Epithelial cell of esophagus (primary cell): ENCODE data around the gene FGF6.

ENCODE experiments used
- DNase-seq: peaks from one replicate; pipeline ENCODE4 v3.0.0; 2010; ENCODE audit warnings: low read depth
- H3K4me3 ChIP-seq: 2 replicates; pipeline ENCODE4 v1.5.1; 2011; ENCODE audit warnings: mild to moderate bottlenecking, low read length, control low read depth
- TF ChIP-seq, protein P1 (sequence below): IDR thresholded peaks from 2 replicates; pipeline ENCODE4 v1.5.1; 2011; ENCODE audit warnings: low read depth, mild to moderate bottlenecking, low read length, control low read depth, inconsistent platforms; ENCODE audit not compliant: insufficient read depth; ENCODE audit errors: missing control alignments

The FGF6 gene

DNA sequence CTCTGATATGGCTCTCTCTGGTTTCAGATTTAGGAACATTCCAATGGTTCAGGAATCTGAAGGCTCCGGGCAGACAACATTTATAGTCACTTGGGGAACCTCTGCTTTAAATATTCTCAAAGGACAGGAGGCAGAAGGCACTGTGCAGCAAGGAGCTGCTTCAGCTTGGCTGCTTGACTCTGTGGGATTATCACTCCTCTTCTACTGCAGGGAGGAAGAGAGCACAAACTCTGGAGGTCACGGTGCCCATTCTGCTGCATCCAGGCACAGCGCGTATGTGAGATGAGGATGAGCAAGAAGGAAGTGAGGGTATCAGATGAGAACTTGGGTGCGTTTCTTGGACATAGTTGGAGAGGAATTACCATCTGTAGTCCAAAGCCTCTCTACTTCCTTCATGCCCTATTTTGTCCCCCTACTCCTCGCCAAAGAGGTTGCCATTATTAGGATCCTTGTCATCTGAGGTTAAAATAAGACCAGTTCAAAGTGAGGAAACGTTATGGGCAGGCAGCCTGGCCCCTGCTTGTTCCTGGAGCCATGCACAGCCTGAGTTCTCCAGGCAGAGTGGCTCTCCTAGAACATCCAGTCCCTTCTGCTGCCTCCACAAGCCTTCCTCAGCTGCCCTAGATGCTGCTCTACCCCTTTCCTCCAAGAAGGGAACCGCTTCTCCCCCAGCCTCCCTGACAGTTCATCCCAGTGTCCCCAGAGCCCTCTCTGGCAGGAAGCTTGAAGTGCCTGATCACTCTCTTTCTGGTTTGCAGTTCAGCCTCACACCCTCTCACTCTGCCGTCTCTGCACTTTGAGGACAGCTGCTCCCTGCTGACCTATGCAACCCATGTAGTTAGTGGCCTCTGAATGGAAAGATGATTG lies 12.5 kb downstream of the FGF6 start:
- DNase-seq: no peak
- TF ChIP-seq, protein P1, sequence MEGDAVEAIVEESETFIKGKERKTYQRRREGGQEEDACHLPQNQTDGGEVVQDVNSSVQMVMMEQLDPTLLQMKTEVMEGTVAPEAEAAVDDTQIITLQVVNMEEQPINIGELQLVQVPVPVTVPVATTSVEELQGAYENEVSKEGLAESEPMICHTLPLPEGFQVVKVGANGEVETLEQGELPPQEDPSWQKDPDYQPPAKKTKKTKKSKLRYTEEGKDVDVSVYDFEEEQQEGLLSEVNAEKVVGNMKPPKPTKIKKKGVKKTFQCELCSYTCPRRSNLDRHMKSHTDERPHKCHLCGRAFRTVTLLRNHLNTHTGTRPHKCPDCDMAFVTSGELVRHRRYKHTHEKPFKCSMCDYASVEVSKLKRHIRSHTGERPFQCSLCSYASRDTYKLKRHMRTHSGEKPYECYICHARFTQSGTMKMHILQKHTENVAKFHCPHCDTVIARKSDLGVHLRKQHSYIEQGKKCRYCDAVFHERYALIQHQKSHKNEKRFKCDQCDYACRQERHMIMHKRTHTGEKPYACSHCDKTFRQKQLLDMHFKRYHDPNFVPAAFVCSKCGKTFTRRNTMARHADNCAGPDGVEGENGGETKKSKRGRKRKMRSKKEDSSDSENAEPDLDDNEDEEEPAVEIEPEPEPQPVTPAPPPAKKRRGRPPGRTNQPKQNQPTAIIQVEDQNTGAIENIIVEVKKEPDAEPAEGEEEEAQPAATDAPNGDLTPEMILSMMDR: no peak

DNA sequence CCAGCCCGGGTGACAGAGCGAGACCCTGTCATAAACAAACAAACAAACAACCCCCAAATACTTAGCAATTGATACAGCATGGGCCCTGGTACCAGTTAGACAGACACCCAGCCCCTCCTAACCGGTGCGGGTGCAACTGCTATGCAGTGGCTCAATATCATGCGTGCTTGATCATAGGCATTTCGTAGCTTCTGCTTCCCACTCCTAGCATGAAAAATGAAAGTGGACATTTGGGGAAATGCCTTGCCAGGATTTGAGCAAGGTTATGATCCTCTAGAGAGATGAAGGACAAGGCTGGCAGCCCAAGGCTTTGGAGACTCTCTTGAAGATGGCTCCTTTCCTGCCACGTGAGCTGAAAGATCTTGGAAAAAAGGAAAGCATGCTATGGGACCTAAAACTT lies 13.7 kb downstream of the FGF6 start:
- TF ChIP-seq, protein P1: no peak
- no peak for DNase-seq
- no peak overlapping the region for H3K4me3 ChIP-seq

More for the DNA sequence above, 12.5 kb downstream of the FGF6 start:
- H3K4me3 ChIP-seq: no peak overlapping the region

DNA sequence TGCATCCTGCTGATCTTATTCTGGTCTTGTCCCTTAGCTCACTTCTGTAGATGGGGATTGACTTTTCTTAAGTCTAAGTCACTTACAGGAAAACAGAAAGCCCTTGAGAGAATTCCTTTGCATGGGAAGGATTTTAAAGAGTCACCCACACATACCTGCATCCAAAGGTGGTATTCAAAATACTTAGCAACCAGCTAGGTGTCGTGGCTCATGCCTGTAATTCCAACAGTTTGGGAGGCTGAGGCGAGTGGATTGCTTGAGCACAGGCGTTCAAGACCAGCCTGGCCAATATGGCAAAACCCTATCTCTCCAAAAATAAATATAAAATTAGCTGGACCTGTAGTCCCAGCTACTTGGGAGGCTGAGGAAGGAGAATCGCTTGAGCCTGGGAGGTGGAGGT lies 14.2 kb downstream of the FGF6 start:
- H3K4me3 ChIP-seq: no peak overlapping the region
- TF ChIP-seq, protein P1: no peak
- no peak for DNase-seq

DNA sequence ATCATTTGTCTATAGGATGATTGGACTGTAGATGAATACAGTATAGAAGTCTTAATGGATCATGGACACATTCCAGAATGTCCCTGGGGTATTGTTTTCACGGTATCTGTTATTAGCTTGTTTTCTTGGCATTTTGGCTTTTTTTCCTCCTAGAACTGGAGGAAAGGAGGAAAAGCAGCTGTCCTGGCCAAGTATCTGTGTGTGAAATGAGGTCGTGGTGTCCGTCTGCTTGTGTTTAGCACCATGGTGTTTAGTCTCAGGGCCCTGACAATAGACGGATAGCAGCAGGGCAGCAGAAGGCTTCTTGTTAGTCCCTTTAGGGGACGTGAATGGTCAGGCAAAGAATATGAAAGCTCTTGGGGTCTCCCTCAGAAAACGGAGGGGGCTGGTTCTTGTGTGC lies 21.2 kb downstream of the FGF6 start:
- no peak overlapping the region for H3K4me3 ChIP-seq
- no peak for DNase-seq
- TF ChIP-seq, protein P1: no peak

DNA sequence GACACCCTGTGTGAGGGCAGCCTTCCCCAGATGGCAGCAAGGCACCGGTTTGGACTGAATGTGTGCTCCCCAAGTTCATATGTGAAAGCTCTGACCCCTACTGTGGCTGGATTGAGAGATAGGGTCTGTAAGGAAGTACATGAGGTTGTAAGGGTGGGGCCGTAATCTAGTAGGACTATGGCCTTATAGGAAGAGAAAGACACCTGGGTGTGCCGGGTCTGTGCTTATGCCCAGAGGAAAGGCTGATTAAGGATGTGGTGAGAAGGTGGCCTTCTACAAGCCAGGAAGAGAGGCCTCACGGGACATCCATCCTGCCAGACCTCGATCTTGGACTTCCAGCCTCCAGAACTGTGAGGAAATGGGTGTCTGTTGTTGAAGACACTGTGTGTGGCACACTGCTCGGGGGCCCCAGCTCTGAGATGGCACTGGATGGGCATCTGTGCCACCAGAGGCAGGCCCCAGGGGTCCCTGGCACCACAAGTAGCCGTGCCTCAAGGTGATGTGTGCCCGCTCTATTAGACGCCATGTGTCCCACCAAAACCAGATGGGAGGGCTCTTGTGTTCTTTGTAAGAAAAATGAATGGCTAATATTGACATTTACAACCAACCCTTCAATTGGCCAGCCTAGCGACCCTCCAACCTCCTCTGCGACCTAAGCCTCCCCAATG lies 22.0 kb downstream of the FGF6 start:
- TF ChIP-seq, protein P1: no peak

DNA sequence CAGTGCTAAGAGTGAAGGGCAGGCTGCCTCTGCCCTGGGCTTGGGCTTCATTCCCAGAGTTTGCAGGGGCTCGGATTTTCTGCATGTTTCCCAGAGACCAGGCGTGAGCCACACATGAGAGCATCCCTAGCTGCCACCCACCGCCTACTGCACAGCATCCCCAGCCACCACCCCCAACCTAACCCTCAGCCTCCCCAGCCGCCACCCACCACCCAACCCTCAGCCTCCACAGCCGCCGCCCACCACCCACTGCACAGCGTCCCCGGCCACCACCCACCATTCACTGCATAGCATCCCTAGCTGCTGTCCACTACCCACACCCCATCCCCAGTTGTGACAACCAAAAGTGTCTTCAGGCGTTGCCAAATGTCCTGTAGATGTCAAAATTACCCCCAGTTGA lies 22.6 kb downstream of the FGF6 start:
- TF ChIP-seq, protein P1: no peak
- H3K4me3 ChIP-seq: no peak overlapping the region
- DNase-seq: no peak

More for the DNA sequence above, 22.0 kb downstream of the FGF6 start:
- no peak for DNase-seq
- H3K4me3 ChIP-seq: no peak overlapping the region
